Osteocyte (in vitro differentiated cells): Measurements from ENCODE around the gene INMT. TPM values are rescaled to one million over a fixed set of nuclear protein-coding genes. Genes with fewer than 3 reads are reported as not detected.

Experiments
- DNase-seq: peaks from one replicate; pipeline ENCODE4 v3.0.0; 2021; ENCODE audit warnings: mixed read lengths; ENCODE audit not compliant: unreplicated experiment; ENCODE audit errors: extremely low spot score
- H3K27ac Mint-ChIP-seq: one replicate; pipeline ENCODE4 v1.8.0; 2021; ENCODE audit warnings: mild to moderate bottlenecking, mixed read lengths; ENCODE audit not compliant: unreplicated experiment
- H3K27me3 Mint-ChIP-seq: one replicate; pipeline ENCODE4 v1.8.0; 2021; ENCODE audit warnings: mixed read lengths; ENCODE audit not compliant: unreplicated experiment
- H3K36me3 Mint-ChIP-seq: one replicate; pipeline ENCODE4 v1.8.0; 2021; ENCODE audit warnings: mixed read lengths; ENCODE audit not compliant: unreplicated experiment
- H3K4me1 Mint-ChIP-seq: one replicate; pipeline ENCODE4 v1.8.0; 2021; ENCODE audit warnings: mixed read lengths; ENCODE audit not compliant: unreplicated experiment
- H3K4me3 Mint-ChIP-seq: one replicate; pipeline ENCODE4 v1.8.0; 2021; ENCODE audit warnings: mild to moderate bottlenecking, moderate library complexity, mixed read lengths; ENCODE audit not compliant: unreplicated experiment
- H3K9me3 Mint-ChIP-seq: one replicate; pipeline ENCODE4 v1.8.0; 2021; ENCODE audit warnings: mixed read lengths; ENCODE audit not compliant: unreplicated experiment
- CTCF ChIP-seq: fragments of 200-600 bp; sonication (generic); IDR thresholded peaks from 2 replicates; pipeline ENCODE4 v1.5.0; 2021; ENCODE audit warnings: antibody characterized with exemption, mild to moderate bottlenecking, moderate library complexity
- total RNA-seq: library from RNA; stranded (reverse); gene quantifications from 2 replicates; pipeline ENCODE4 v1.2.1, GENCODE V29; 2021

The INMT gene
- total RNA-seq, 1 donor from 2014 or later: 2.0 TPM

GRCh38 chr7:30731581-30731980 lies 20.4 kb upstream of the INMT start:
- Mint-ChIP-seq H3K36me3 (no peaks in the 10 kb centered on the region), H3K9me3 (no peaks in the 10 kb centered on the region), H3K27me3 (peaks cover 74% of the 10 kb centered on the region), H3K4me3 (no peak overlapping the region), H3K4me1 (no peaks in the 10 kb centered on the region), H3K27ac (no peak overlapping the region)
- TF ChIP-seq CTCF: no peak
- DNase-seq: no peak

GRCh38 chr7:30732606-30733005 lies 19.3 kb upstream of the INMT start:
- Mint-ChIP-seq H3K4me1 (no peaks in the 10 kb centered on the region), H3K27me3 (peaks cover 81% of the 10 kb centered on the region), H3K27ac (no peak overlapping the region), H3K36me3 (no peaks in the 10 kb centered on the region), H3K4me3 (no peak overlapping the region), H3K9me3 (no peaks in the 10 kb centered on the region)
- DNase-seq: no peak
- no peak for TF ChIP-seq CTCF

- Mint-ChIP-seq H3K36me3 (no peaks in the 10 kb centered on the region), H3K27me3 (peaks cover 80% of the 10 kb centered on the region), H3K27ac (no peak overlapping the region), H3K4me1 (no peaks in the 10 kb centered on the region), H3K9me3 (no peaks in the 10 kb centered on the region), H3K4me3 (no peak overlapping the region)
- TF ChIP-seq CTCF: no peak
- DNase-seq: no peak
Measured at GRCh38 chr7:30733216-30733615, 18.7 kb upstream of the INMT start.

GRCh38 chr7:30733691-30734090 lies 18.2 kb upstream of the INMT start:
- H3K36me3 Mint-ChIP-seq: no peaks in the 10 kb centered on the region
- no peak for TF ChIP-seq CTCF
- peaks cover 80% of the 10 kb centered on the region for H3K27me3 Mint-ChIP-seq
- no peak overlapping the region for H3K27ac Mint-ChIP-seq
- no peak for DNase-seq
- H3K4me3 Mint-ChIP-seq: no peak overlapping the region
- H3K4me1 Mint-ChIP-seq: no peaks in the 10 kb centered on the region
- no peaks in the 10 kb centered on the region for H3K9me3 Mint-ChIP-seq

GRCh38 chr7:30734497-30734896 lies 17.4 kb upstream of the INMT start:
- H3K27me3 Mint-ChIP-seq: peaks cover 79% of the 10 kb centered on the region

More at GRCh38 chr7:30734497-30734896, 17.4 kb upstream of the INMT start:
- Mint-ChIP-seq H3K4me1 (no peaks in the 10 kb centered on the region), H3K9me3 (no peaks in the 10 kb centered on the region), H3K36me3 (no peaks in the 10 kb centered on the region), H3K27ac (no peak overlapping the region), H3K4me3 (no peak overlapping the region)
- no peak for TF ChIP-seq CTCF
- no peak for DNase-seq
